Activated CD4-positive, alpha-beta T cell treated with anti-CD3 and anti-CD28 coated beads, Interleukin-2, Interleukin-6, amounts not matched to agents 100 ng/mL and 50 ng/mL, durations not matched to agents 16 hours and 8 hours (primary cell): ENCODE data around the gene TMPRSS9.
"Not testable (repeated sequence)": the region's sequence is repeated elsewhere in the genome, so short reads cannot be mapped to it uniquely, and the experiment has no call there.

Experiments used
- DNase-seq: peaks from one replicate; pipeline ENCODE4 v3.0.0-alpha.2; 2020

Gene TMPRSS9

DNA sequence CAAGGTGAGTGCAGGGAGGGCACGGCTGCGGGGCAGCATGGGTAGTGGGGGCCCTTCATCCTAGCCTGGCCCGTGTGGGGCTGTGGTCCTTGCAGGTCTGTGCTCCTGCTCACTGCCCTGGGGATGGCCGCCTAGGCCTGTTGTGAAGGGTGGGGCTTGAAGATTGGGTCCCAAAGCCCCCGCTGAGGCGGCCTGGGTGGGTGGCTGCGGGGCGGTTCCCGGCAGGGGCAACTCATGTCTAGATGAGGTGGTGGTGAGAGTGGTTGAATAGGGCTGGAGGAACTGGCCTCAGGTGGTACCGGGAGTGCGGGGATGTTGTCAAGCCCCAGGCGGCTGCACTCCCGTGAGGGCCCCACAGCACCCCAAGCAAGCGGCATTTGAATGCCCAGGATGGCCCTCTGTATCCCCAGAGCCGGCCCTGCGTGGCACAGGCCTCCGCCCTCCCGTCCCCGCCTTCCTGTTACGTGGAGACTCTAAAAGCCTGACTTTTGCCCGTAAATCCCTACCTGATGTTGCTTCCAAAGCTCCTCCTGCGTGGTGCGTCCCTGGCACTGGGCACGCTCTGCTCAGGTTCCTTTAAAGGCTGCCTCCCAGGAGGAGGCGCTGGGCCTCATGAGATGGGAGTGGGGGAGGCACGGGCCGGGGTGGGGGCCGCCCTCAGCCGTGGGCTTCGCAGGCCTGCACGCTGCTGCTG is 16.6 kb upstream of the TMPRSS9 start:
- no peak for DNase-seq

- DNase-seq, result no peak
Measured at GRCh38 chr19:2344381-2344870, 15.6 kb upstream of the TMPRSS9 start.

DNA sequence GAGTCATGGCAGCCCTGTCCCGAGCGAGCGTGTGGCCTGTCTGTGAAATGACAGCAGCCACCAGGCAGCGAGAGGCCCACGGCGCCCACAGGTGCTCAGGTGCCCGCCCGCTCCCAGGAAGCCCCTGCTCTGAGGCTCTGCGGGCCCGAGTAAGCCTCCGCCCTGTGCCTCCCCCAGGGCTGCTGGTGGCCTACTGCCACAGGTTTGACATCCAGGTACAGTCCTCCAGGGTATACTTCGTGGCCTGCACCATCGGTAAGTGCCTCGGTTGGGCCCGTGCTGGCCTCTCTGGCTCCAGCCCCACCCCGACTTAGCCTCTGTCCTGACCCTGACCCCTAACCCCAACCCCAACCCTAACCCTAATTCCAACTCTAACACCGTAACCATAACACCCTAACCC is 15.0 kb upstream of the TMPRSS9 start:
- no peak for DNase-seq

- no peak for DNase-seq
Measured at GRCh38 chr19:2345794-2346663, 14.0 kb upstream of the TMPRSS9 start.

GRCh38 chr19:2349818-2350217 is 10.2 kb upstream of the TMPRSS9 start:
- DNase-seq, result not testable (repeated sequence)

DNA sequence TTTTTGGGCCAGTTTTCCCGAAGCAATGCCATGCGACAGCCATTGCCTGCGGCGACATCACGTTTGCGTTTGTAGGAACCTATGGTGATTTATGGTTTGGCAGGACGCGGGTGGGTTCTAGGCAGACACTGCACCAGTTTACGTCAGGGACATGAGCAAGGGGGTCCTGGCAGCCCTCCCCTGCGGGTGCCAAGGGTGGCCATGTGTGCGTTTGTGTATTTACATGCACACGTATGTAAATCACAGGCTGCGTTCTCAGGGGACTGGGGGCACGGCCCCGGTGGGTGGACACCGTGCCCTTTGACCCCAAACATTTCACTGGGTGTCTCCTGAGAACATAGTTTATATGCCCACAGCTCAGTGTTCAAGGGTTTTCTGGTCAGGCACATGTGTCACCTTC is 9.4 kb upstream of the TMPRSS9 start:
- no peak for DNase-seq

- no peak for DNase-seq
Measured at GRCh38 chr19:2351591-2351990, 8.5 kb upstream of the TMPRSS9 start.

GRCh38 chr19:2352121-2352520 is 7.9 kb upstream of the TMPRSS9 start:
- DNase-seq, result no peak

DNA sequence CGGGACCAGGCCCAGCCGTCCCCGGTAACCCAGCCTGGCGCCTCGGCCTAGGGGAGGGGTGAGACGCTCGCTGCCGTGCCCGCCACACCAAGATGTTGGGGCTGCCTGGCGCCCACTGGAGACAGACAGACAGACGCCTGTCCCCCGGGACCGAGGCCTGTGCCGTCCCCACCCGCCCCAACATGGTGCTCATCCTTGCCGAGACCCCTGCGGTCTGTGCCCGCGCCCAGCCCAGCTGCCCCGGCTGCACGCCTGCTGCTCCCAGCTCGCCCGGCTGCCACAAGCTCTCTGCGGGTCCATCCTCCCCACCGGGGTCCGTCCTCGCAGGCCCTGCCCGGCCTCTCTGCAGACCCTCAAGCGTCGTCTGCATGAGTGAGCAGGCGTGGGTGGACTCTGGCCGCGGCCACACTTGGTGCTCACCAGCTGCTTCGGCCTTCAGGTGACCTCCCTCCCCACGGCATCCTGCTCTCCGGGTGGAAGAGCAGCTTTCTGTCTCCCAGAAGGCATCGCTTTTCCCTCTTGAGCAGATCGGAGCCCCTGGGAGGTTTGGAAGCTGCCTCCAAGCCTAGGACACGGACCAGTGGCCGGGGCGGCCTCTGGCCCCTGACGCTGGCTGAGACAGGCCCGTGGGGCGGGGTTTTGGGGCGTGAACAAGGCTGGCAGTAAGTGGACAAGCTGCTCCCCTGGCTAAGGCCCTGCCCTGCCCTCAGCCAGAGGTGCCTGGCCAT is 6.7 kb upstream of the TMPRSS9 start:
- DNase-seq, result no peak

- DNase-seq, result no peak
Measured at GRCh38 chr19:2353887-2354592, 6.0 kb upstream of the TMPRSS9 start.

DNA sequence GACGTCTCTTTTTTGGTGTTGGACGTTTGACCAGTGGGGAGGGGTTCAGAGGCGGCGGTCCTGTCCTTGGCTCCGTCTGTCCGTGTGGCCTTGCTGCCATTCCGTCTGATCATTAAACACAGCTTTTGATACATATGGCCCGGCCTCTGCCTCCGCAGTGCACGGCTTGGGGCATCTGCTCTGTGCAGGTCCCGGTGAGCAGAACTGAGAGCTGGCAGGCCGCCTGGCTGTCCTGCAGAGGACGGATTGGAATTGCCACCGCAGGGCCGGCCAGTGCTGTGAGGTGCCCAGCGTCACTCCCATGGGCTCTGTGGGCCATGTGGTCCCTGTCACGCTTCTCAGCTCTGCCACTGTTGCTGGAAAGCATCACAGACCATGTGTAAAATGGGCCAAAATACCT is 5.4 kb upstream of the TMPRSS9 start:
- no peak for DNase-seq

- no peak for DNase-seq
Measured at GRCh38 chr19:2355168-2356035, 4.7 kb upstream of the TMPRSS9 start.

DNA sequence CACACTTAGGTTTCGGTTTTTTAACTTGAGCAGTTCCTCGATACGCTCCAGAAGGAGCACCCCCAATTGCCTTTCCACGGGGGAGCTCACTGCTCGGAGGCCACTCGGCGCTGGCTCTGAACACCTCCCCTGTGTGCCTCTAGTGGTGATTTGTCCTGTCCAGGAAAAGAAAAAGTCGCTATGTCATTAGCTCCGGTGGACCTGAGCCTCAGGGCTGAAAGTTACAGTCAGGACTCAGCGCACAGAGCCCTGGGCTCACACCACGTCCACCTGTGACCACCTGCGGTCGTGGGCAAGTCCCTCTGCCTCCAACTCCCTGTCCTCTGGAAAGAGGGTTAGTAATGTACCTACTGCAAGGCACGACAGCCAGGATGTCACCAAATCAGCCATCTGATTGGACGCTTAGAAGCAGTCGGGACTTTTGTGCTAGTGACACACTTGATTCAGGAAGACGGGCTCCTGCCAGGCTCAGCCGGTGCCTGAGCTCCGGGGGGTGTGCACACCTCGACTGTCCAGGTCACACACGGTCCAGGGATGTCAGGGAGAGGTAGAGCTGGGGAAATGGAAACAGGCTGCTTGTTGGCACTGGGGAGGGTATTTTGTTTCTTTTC is 3.9 kb upstream of the TMPRSS9 start:
- no peak for DNase-seq

DNA sequence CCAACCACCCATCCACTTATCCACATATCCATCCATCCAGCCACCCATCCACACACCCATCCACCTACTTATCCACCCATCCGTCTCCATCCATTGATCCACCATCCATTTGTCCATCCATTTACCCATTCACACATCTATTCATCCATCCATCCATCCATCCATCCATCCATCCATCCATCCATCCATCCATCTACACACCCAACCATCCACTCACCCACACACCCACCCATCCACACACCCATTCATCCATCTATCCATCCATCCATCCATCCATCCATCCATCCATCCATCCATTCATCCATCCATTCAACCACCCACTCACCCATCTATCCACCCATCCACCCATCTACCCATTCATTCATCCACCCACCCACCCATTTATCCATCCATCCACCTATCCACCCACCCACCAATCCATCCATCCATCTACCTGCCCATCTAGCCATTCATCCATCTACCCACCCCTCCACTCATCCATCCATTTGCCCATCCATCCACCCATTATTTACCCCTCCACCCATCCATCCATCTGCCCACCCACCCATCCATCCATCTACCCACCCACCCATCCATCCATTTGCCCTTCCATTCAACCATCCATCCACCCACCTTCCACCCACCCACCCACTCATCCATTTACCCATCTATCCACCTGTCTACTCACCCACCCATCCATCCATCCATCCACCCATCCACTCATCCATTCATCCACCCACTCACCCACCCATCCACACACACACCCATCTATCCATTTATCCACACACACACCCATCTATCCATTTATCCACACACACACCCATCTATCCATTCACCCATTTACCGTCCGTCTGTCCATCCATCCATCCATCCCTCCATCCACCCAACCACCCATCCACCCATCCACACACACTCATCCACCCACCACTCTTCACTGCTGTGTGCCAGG is 2.5 kb upstream of the TMPRSS9 start:
- no peak for DNase-seq

DNA sequence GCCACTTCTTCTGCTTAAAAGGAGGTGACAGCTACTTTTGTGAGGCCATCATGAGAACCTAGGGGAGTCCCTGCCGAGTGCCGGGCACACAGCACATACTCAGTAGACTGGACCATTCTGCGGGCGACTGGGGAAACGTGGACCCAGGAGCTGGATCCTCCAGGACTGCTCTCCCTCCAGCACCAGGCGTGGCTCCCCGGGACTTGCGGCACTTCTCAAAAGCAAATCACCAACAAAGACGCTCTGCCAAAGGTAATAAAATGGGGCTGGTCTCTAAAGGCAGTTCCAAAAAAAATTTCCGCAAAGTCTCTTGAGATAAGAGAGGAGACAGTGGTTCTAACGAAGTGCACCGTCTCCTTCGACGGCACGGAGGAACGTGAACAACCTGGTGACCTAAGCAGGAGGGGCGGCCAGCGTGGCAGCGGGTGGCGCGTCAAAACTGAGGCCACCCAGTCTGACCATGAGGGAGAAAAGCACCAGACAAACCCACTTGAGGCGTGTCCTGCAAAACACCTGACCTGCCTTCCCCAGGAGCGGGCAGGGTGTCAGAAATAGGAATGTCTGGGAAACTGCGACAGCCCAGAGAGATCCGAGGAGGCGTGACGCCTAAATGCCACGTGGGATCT is 1.4 kb upstream of the TMPRSS9 start:
- DNase-seq, result no peak

- no peak for DNase-seq
Measured at GRCh38 chr19:2360833-2361232, 768 bp downstream of the TMPRSS9 start.

GRCh38 chr19:2361246-2362045 is 1.4 kb downstream of the TMPRSS9 start:
- no peak for DNase-seq

- DNase-seq, result no peak
Measured at GRCh38 chr19:2362046-2362969, 2.2 kb downstream of the TMPRSS9 start.
